Stimulated activated CD4-positive, alpha-beta T cell treated with anti-CD3 and anti-CD28 coated beads, TNF-alpha, amount 100 ng/mL, for 1 hour (primary cell): ENCODE measurements around the gene KXD1.

Experiments
- DNase-seq, 3 donors: peaks; one replicate each; pipeline ENCODE4 v3.0.0-alpha.2; 2020; ENCODE audit warnings: low read depth in 3 of 3, low spot score in 1 of 3

The KXD1 gene

GRCh38 chr19:18612051-18612771, 54.5 kb downstream of the KXD1 start:
- DNase-seq: no peak

GRCh38 chr19:18612772-18613588, 55.3 kb downstream of the KXD1 start, which contains the start of gene TMEM59L:
Gene TMEM59L (plus strand): TSS chr19:18612870. CDS start chr19:18612959, 89 bp downstream.
- DNase-seq: no peak

- DNase-seq: no peak
These were observed 56.0 kb downstream of the KXD1 start for GRCh38 chr19:18613589-18614234.

GRCh38 chr19:18616023-18616422, 58.4 kb downstream of the KXD1 start:
- DNase-seq: no peak

- no peak for DNase-seq
These were observed 59.9 kb downstream of the KXD1 start for GRCh38 chr19:18617562-18617961.

- DNase-seq: no peak
These were observed 60.6 kb downstream of the KXD1 start for GRCh38 chr19:18618236-18618635.
